ENCODE results near the gene FPR2.

The FPR2 gene

DNA sequence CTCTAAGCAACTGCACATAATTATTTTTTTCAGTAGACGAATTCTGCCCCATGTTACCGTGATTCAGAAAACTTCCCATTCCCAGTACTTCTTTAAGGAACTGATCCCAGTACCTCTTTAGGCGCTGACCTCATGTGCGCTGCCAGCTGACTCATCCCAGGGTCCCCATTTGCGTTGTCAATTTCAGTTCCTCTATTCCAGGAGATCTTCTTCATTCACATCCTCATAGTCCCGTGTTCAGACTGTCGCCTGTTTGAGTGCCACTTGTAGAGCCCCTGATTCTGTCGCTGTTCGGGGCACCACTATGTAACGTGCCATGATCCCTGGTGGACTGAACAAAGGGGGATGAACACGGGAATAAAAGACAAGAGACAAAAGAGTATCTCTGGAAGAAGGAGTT is 50.4 kb downstream of the FPR2 start:
- Histone ChIP-seq H3K79me2 (no peaks in the 10 kb centered on the region), H3K36me3 (ENCODE audit: control insufficient read depth, insufficient read depth, low read length) (no peaks in the 10 kb centered on the region), H3K27ac (no peak overlapping the region), H3K9me3 (ENCODE audit: control insufficient read depth, low read length) (no peaks in the 10 kb centered on the region), H3K27me3 (ENCODE audit: control insufficient read depth, insufficient read depth, low read length) (no peaks in the 10 kb centered on the region), H2AFZ (no peak overlapping the region), H3K4me1 (peaks cover 22% of the 10 kb centered on the region), H3K4me2 (ENCODE audit: low read length) (no peak overlapping the region), H3K9ac (no peak overlapping the region), H3K4me3 (ENCODE audit: low read depth, low read length) (no peak overlapping the region)
- TF ChIP-seq, protein P1, sequence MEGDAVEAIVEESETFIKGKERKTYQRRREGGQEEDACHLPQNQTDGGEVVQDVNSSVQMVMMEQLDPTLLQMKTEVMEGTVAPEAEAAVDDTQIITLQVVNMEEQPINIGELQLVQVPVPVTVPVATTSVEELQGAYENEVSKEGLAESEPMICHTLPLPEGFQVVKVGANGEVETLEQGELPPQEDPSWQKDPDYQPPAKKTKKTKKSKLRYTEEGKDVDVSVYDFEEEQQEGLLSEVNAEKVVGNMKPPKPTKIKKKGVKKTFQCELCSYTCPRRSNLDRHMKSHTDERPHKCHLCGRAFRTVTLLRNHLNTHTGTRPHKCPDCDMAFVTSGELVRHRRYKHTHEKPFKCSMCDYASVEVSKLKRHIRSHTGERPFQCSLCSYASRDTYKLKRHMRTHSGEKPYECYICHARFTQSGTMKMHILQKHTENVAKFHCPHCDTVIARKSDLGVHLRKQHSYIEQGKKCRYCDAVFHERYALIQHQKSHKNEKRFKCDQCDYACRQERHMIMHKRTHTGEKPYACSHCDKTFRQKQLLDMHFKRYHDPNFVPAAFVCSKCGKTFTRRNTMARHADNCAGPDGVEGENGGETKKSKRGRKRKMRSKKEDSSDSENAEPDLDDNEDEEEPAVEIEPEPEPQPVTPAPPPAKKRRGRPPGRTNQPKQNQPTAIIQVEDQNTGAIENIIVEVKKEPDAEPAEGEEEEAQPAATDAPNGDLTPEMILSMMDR (IDR thresholded peaks at IDR 0.05): no peak

DNA sequence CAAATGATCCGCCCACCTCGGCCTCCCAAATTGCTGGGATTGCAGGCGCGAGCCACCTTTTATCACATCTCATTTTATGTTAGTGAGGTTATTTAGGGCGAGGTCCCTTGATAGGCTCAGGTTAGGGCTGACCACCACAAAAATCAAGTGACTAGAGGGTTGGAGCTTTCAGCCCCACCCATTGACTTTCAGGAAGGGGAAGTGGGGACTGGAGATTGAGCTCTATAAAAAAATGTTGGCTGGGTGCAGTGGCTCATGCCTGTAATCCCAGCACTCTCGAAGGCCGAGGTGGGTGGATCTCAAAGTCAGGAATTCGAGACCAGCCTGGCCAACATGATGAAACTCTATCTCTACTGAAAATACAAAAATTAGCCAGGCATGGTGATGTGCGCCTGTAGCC is 54.1 kb downstream of the FPR2 start:
- no peak overlapping the region for H3K4me3 ChIP-seq (ENCODE audit: low read depth, low read length)
- no peaks in the 10 kb centered on the region for H3K36me3 ChIP-seq (ENCODE audit: control insufficient read depth, insufficient read depth, low read length)
- H3K9me3 ChIP-seq (ENCODE audit: control insufficient read depth, low read length): no peaks in the 10 kb centered on the region
- no peak overlapping the region for H2AFZ ChIP-seq
- H3K27ac ChIP-seq: no peak overlapping the region
- H3K4me2 ChIP-seq (ENCODE audit: low read length): no peak overlapping the region
- TF ChIP-seq, protein P1 (IDR thresholded peaks at IDR 0.05): no peak
- no peak overlapping the region for H3K9ac ChIP-seq
- H3K27me3 ChIP-seq (ENCODE audit: control insufficient read depth, insufficient read depth, low read length): no peaks in the 10 kb centered on the region
- no peaks in the 10 kb centered on the region for H3K4me1 ChIP-seq
- no peaks in the 10 kb centered on the region for H3K79me2 ChIP-seq

DNA sequence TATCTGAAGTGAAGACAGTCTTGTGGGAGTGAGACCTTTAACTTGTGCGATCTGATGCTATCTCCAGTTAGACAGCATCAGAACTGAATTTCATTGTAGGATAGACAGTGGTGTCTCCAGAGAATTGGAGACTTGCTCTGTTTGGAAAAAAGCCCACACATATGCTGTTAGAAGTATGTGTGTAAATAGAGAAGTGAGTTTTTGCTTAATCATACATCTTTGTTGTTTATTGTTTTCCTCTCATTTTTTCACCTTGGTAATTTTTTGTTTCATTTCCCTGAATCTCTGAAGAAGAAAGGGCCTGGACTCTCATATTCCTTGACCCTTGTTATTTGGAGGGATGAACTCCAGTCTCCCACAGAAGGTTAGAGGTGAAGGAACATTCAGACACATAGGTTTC is 55.7 kb downstream of the FPR2 start:
- H3K4me2 ChIP-seq (ENCODE audit: low read length): no peak overlapping the region
- H3K27me3 ChIP-seq (ENCODE audit: control insufficient read depth, insufficient read depth, low read length): no peaks in the 10 kb centered on the region
- TF ChIP-seq, protein P1 (IDR thresholded peaks at IDR 0.05): no peak
- no peak overlapping the region for H3K4me3 ChIP-seq (ENCODE audit: low read depth, low read length)
- no peak overlapping the region for H3K27ac ChIP-seq
- H3K9ac ChIP-seq: no peak overlapping the region
- H3K4me1 ChIP-seq: no peaks in the 10 kb centered on the region
- no peaks in the 10 kb centered on the region for H3K79me2 ChIP-seq
- no peaks in the 10 kb centered on the region for H3K9me3 ChIP-seq (ENCODE audit: control insufficient read depth, low read length)
- no peaks in the 10 kb centered on the region for H3K36me3 ChIP-seq (ENCODE audit: control insufficient read depth, insufficient read depth, low read length)
- no peak overlapping the region for H2AFZ ChIP-seq

DNA sequence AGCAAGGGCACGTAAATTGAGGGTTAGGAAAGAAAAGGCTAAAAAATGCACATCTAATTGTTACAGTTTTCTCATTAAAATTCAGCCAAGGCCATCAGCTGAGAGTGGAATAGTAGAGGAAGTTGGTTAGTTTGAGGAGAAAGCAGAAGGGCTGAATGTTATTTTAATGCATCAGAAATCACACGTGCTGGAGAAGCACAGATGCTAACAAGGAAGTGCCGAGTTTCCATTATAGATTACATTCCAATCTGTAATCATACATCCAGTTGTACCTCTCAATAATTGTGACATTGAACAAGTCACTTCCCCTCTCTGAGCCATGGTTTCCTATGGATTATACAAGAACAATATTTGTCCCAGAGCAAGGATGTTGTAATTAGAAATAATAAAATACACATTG is 59.0 kb downstream of the FPR2 start:
- Histone ChIP-seq H3K36me3 (ENCODE audit: control insufficient read depth, insufficient read depth, low read length) (no peaks in the 10 kb centered on the region), H3K4me2 (ENCODE audit: low read length) (no peak overlapping the region), H3K27me3 (ENCODE audit: control insufficient read depth, insufficient read depth, low read length) (no peaks in the 10 kb centered on the region), H2AFZ (no peak overlapping the region), H3K9me3 (ENCODE audit: control insufficient read depth, low read length) (no peaks in the 10 kb centered on the region), H3K4me1 (no peaks in the 10 kb centered on the region), H3K9ac (no peak overlapping the region), H3K27ac (no peak overlapping the region), H3K79me2 (no peaks in the 10 kb centered on the region), H3K4me3 (ENCODE audit: low read depth, low read length) (no peak overlapping the region)
- TF ChIP-seq, protein P1 (IDR thresholded peaks at IDR 0.05): no peak
